Measurements from ENCODE around the gene RPL28.

RPL28 gene

DNA sequence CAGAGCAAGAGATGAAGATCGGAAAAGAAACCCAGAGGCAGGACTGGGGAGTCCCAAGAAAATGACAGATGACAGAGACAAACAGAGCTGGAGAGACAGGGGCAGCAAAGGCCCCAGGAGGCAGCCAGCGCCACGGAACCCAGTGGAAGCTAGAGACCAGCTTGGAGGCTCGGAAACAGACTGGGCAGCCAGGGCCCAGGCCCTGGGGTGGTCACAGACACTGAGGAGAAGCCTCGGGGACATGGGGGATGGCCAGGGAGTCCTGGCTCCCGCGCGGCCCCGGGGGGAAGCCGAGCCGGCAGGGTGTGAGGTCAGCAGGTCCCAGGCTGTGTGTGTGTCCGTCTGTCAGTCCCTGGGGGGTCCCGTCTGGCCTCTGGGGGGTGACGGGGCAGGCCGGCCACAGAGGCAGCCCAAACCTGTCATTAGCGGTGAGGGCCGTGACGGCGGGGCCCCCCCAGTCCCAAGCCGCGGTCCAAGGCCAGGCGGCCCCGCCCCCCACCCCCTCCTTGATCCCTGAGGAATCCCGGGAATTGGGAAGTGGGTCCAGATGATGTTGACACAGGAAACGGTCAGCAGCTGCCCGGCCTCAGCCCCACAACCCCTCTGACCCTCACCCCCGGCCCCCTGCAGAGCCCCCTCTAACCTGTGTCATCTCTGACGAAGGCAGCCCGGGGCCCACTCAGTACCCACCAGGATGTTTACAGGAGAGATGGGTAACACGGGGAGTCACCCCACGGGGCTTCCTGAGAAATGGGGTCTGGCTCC lies 11.6 kb upstream of the RPL28 start:
- DNase-seq: peak; percentile 37

DNA sequence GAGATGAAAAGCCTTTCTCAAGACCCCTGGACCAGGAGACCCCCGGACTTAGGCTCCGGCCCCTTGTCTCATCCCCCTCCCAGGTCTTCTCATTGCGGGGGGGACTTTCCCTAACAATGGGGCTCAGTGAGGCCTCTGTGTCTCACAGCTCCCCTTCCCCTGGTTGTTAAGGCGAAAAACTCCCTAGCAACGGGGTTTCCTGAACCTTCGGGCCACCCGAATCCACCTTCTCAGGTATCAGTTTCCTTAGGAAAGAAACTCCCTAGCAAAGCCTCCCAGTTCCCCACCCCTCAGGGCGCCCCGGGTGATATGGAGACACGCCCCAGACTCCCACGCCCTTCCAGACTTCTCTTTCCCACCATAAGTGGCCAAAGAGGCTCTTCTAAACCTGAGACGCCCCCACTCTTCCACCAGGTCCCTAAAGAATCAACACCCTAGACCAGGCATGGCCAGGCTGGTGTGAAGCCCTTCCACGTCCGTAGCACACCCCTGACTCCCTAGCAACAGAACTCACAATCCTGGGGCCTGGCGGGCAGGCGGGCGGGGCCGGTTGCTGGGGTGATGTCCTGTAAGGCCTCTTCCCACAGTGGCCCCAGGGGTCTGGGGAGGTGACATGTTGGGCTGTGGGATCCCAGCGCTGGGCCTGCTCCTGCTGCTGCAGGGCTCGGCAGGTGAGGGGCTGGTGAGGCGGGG lies 9.3 kb upstream of the RPL28 start, which contains the start of gene TMEM190:
TSS of gene TMEM190 (plus strand) at position 586 of the 693 bp plus-strand sequence. CDS start at position 614, 28 bp downstream.
- DNase-seq: peak; percentile 66

DNA sequence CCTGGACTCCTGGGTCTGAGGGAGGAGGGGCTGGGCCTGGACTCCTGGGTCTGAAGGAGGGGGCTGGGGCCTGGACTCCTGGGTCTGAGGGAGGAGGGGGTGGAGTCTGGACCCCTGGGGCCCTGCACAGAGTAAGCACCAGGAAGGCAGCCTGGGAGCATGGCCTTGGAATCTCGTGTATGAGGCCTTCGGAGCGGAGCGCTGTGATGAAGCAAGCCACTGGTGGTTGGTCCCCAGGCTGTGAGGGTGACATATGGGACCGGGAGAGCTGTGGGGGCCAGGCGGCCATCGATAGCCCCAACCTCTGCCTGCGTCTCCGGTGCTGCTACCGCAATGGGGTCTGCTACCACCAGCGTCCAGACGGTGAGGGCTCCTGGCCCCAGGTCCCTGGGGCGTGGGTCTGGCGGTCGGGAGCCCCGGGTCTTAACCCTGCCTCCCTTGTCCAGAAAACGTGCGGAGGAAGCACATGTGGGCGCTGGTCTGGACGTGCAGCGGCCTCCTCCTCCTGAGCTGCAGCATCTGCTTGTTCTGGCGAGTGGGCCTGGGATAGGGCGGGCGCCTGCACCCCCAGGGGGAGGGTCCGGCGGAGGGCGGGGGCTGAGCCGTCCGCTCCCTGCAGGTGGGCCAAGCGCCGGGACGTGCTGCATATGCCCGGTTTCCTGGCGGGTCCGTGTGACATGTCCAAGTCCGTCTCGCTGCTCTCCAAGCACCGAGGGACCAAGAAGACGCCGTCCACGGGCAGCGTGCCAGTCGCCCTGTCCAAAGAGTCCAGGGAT lies 8.2 kb upstream of the RPL28 start:
- peak; percentile 69 for DNase-seq

DNA sequence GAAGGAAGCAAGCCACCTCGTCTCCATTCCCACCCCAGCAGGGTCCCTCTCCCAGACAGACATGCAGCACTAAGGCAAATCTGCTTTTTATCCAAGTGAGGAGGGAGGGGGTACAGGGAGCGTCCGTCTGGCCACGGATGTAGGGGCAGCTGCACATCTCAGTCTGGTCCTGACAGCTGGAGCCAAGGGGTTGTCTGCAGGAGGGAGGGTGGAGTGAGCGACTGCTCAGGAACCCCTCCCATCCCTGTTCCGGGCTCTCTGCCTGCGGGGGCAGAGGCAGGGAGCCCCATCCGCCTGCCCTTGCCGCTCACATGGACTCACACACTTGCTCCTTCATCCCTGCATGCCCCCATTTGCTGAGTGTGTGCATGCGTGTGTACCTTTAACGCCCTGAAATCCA lies 6.6 kb upstream of the RPL28 start:
- DNase-seq: peak; percentile 28

DNA sequence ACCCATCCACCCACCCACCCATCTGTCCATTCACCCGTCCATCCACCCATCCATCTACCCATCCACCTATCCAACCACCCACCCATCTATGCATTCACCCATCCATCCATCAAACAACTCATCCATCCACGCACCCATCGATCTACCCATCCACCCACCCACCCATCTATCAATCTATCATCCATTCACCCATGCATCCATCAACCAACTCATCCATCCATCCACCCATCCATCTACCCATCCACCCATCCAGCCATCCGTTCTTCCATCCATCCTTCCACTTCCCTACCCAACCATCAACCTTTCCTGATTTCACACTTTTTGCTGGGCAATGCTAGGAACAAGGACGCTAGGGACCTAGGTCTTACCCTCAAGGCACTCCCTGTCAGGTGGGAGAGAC lies 3.7 kb upstream of the RPL28 start:
- no peak for DNase-seq

DNA sequence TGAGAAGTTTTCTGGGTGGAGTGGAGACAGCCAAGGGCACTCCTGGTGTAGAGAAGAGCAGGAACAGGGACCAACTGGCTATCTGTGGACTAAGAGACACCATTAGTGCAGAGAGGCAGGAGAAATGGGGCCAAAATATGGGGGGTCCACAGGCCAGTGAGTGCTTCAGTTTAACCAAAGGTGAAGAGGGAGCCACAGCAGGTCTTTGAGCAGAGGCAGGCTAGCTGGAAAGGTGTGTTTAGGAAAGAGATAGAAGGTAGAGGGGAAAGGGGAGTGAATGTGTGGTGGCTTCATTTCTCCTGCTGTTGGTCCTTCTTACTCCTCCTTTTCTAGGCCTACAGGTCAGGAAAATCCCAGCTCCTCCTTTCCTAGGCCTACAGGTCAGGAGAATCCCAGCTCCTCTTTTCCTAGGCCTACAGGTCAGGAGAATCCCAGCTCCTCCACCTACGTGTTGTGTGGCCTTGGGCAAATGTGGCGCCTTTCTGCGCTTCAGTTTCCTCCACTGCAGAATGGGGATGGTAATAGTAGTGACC lies 3.1 kb upstream of the RPL28 start:
- DNase-seq: no peak

DNA sequence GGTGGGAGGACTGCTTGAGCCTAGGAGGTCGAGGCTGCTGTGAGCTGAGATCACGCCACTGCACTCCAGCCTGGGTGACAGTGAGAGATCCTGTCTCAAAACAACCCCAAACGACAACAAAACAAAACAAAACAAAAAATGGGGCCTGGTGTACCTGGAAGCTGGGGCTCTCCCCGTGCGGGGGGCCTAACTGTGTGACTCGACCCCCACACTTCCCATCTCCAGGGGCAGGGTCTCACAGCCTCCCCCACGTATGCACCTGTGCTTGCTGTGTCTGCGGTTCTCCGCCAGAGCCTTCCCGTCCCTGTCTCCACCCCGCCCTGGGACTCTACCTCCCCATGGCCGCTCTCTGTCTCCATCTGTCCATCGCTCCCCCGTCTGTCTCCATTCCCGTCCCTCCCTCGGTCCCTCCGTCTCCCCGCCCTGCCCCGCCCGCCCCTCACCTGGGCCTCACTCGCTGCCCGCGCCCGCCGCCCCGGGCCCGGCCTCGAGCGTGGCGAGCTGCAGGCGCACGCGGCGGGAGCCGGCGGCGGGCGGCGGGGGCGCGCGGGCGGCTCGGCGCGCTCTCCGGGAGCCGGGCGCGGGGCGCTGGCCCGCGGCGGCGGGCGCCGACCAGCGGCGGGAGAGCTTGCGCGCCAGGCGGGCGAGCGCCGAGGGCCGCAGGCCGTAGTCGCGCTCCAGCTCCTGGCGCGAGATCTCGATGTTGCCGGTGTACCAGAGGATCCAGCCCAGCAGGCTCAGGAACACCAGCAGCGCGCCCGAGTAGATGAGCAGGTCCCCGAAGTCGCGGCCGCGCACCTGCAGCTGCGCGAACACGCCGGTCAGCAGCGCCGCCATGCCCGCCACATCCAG lies 2.2 kb upstream of the RPL28 start:
- peak; percentile 81 for DNase-seq

DNA sequence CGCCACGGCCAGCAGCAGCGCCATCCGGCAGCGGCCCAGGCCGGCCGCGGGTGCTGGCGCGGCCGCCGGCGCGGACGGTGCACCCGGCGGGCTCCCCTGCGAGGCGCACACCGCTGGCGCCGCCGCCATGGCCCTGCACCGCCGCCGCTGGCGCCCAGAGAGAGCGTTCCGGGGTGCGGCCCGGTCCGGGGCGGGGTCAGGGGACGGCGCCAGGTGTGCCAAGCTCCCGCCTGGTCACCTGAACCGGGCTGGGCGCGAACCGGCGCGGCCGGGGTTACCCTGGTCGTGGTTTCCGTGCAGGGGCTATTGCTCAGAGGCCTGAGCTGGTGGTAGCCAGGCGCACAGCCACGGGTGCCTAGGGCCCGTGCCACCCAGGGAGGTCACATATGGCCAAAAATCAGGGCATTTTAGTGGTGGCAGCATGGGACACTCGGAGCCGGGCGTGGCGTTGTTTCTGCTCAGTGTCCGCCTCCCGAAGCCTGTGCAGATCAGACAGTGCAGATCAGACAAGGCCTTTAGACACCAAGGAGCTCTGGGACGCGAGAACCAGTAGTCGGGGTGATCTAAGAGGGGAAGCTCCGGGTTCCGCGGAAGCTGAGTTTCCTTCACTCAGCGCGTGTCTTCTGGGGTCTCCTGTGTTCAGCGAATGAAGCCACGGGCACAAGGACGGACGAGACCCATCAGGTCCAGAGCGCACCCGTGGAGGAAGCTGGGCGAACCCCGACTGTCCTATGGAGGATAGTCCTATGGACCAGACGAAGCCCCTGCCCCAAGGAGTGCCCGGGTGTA lies 1.4 kb upstream of the RPL28 start, which contains the start of gene TMEM238:
TSS of gene TMEM238 (minus strand) at position 162 of the 789 bp plus-strand sequence. CDS start at position 129, 33 bp downstream.
- DNase-seq: peak; percentile 80

DNA sequence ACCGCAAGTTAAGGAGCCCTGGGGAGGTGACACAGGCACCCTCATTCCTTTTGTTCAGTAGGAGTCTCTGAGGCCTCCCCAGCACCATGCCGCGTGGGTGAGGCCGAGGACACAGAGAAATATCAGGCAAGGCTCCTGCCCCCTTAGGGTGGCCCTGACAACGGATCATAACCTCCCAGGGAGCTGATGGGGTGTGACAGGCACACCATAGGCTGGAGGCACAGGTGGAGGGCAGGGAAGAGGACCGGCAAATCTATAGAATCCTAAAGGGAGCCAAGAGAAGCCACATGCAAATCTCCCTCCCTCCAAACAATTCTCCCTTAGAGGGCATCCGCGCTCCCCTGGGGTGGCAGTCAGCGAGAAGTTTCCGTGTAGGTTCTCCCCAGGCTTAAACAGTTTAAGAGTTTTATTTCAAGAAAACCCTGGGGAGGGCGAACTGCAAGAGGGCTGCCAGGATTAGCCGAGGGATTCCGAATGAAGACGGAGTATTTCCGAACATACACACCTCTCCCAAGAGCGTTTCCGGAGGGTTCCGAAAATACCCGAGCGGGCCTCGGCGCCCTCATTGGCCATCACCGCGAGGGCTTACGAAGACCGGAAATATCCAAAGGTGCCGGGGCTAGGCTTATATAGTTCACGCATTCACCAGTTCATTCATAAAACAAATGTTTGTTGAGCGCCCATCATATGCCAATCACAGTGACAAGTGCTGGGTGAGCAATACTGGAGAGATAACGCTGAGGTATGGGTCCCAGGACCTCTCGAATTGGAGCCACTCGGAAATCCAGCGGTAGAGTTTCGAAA lies 610 bp upstream of the RPL28 start:
- peak; percentile 98 for DNase-seq

DNA sequence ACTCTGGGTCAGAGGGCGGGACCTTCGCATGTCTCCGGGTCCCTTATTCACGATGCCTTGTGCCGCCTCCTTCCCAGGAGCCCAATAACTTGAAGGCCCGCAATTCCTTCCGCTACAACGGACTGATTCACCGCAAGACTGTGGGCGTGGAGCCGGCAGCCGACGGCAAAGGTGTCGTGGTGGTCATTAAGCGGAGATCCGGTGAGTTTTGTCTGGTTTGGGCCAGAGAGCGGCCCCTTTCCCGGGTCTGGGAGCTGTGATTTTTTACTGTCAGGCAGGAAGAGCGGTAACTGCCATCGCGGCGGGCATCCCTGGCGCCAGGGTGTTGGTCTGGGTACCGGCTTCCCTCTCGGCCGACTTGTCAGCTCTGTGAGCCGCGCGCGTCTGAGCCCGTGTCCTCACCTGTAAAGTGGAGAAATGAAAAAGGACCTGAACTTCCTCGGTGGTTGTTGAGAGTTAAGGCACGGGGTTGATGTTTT lies 800 bp downstream of the RPL28 start:
- DNase-seq: no peak

DNA sequence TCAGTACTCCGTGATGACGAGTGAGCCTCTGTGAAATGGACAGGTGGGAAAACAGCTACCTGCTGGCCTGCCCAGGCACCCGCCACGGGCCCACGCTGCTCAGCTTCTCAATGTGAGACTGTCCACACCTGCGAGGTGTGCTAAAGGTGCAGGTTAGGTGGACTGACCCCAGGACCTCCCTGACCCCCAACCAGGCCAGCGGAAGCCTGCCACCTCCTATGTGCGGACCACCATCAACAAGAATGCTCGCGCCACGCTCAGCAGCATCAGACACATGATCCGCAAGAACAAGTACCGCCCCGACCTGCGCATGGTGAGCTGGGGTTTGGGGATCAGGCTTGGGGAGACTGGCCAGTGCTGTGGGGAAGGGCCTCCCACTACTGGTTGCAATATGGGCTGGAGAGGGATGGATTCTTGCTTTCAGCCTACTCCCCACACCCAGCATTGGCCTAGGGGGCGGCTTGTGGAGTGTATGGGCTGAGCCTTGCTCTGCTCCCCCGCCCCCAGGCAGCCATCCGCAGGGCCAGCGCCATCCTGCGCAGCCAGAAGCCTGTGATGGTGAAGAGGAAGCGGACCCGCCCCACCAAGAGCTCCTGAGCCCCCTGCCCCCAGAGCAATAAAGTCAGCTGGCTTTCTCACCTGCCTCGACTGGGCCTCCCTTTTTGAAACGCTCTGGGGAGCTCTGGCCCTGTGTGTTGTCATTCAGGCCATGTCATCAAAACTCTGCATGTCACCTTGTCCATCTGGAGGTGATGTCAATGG lies 2.2 kb downstream of the RPL28 start:
- no peak for DNase-seq

DNA sequence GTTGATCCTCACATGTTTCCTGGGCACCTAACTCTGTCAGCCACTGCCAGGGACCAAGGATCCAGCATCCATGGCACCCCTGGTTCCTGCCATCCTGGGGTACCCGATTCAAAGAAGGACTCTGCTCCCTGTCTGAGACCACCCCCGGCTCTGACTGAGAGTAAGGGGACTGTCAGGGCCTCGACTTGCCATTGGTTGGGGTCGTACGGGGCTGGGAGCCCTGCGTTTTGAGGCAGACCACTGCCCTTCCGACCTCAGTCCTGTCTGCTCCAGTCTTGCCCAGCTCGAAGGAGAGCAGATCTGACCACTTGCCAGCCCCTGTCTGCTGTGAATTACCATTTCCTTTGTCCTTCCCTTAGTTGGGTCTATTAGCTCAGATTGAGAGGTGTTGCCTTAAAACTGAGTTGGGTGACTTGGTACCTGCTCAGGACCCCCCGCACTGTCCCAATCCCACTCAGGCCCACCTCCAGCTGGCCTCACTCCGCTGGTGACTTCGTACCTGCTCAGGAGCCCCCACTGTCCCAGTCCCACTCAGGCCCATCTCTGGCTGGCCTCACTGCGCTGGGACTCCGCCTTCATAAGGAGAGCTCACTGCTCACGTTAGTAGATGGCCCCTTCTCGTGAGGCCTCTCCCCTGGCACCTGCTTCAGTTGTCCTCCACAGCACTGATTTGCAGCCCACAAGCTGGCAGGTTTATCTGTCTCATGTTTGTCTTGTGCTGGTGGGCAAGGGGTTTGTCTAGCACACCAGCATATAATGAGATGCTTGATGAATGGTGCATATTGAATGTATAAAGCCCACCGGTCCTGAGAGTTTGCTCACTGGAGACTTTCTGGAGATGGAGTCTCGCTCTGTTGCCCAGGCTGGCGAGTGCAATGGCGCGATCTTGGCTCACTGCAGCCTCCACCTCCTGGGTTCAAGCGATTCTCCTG lies 3.9 kb downstream of the RPL28 start:
- no peak for DNase-seq

DNA sequence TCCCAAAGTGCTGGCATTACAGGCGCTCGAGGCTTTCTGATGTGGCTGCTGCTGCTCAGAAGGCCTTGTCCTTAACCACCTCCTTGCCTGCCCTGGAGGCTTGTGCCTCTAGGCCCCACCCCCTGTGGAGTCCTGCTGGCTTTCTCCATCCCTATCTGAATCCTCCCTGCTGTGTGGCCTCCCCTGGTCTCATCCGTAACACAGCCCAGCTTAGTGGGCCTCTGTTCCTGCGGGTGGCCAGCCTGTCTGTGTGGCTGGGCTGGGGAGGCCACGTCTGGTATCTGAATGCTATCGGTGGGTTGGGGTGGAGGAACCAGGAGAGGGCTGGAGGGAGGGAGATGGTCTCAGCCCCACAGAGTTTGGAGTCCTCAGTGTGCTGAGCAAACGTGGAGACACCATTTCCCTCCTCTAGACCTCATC lies 4.7 kb downstream of the RPL28 start:
- peak; percentile 41 for DNase-seq

DNA sequence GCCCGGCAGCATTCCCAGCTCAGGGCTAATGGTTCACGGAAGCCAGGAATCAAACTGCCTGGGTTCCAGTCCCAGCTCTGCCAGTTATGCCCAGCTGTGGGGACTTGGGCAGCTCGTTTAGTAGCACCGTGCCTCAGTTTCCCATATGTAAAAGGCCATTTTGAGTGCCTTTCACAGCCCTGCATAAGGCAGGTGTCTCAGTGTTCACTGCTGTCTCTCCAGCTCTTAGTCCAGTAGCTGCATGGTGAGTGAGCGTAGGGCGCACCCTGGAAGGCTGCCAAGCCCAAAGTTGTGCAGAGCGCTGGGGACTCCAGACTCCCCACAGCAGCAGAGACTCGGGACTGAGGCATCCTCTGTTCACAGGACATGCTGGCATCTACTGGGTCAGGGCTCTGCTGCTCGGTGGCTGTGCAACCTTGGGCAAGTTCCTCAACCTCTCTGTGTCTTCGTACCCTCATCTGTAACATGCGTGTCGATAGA lies 5.5 kb downstream of the RPL28 start:
- DNase-seq: no peak

DNA sequence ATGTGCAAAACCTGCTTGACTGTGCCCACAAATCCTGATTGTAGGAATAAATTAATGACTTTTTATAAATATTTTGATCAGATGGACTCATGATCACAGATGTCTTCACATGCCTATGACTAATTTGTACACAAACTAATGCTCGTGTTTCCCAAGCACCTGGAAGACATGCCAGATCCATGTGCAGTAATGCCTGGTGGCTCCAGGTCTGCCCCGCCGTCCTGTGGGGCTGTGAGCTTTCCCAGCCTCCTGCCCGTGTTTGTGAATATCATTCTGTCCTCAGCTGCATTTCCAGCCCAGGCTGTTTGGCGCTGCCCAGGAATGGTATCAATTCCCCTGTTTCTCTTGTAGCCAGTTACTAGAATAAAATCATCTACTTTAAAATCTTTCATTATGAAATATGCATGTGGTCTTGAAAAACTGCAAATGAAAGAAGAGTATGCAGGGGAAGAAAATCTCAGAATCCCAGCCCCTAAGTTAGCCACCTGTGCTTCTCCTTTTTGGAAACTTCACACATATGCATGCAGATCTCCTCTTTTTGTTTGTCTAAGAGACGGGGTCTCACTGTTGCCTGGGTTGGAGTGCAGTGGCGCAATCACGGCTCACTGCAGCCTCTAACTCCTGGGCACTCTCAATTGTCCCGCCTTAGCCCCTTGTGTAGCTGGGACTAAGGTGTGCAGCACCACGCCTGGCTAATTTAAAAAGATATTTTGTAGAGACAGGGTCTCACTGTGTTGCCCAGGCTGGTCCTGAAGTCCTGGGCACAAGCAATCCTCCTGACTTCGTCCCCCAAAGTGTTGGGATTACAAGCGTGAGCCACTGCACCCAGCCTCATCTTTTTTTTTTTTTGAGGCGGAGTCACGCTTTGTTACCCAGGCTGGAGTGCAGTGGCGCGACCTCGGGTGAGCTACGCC lies 6.2 kb downstream of the RPL28 start:
- DNase-seq: no peak

DNA sequence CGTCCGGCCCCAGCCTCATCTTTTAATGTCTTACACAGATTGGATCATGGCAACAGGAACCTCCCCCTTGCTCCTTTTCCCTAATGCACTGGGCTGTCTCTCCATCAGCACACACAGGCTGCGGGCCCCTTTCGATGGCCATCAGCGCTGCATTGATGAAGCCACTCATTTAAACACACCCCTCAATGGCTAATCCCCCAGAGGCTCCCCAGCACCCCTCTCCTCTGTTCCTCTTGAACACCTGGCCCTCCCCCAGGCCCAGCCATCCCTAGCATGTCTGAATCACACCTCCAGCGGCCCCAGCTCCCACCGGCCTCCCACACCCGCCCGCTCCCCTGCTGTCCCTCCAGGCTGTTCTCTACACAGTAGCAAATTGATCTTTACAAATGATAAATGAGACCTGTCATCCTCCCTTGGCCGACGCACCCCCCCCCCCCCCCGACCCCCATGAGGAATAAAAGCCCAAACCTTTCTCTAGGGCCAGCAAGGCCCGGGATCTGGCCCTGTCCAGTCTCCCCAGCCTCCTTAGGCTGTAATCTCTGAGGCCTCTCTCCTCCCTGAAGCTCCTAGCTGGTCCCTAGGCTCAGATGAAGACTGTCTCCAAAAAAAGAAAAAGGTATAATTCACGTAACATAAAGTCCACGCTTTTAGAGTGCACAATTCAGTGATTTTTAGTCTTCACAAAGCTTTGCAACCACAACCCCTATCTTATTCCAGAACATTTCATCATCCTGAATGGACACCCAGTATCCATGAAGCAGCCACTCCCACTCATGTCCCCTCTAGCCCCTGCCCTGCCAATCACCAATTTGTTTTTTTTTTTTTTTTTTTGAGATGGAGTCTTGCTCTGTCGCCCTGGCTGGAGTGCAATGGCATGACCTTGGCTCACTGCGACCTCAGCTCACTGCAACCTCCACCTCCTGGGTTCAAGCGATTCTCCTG lies 7.4 kb downstream of the RPL28 start:
- DNase-seq: peak; percentile 63
